ENCODE measurements around the gene ADCY9.
"Not testable (repeated sequence)": the region's sequence is repeated elsewhere in the genome, so short reads cannot be mapped to it uniquely, and the experiment has no call there.

The ADCY9 gene

GRCh38 chr16:4092547-4093265 lies 23.5 kb downstream of the ADCY9 start:
- DNase-seq, result no peak

GRCh38 chr16:4091240-4092012 lies 24.8 kb downstream of the ADCY9 start:
- DNase-seq, result no peak

- DNase-seq, result no peak
Observed at GRCh38 chr16:4090351-4090851, 25.8 kb downstream of the ADCY9 start.

GRCh38 chr16:4089811-4090301 lies 26.4 kb downstream of the ADCY9 start:
- DNase-seq, result no peak

GRCh38 chr16:4089251-4089810 lies 26.9 kb downstream of the ADCY9 start:
- no peak for DNase-seq

GRCh38 chr16:4087990-4088577 lies 28.2 kb downstream of the ADCY9 start:
- no peak for DNase-seq

GRCh38 chr16:4087099-4087885 lies 28.9 kb downstream of the ADCY9 start:
- DNase-seq, result no peak

GRCh38 chr16:4086153-4086552 lies 30.1 kb downstream of the ADCY9 start:
- DNase-seq, result no peak

GRCh38 chr16:4085405-4085970 lies 30.8 kb downstream of the ADCY9 start:
- DNase-seq, result no peak

- no peak for DNase-seq
Observed at GRCh38 chr16:4083347-4083870, 32.8 kb downstream of the ADCY9 start.

GRCh38 chr16:4082474-4083044 lies 33.7 kb downstream of the ADCY9 start:
- DNase-seq, result no peak

- DNase-seq, result no peak
Observed at GRCh38 chr16:4081521-4082021, 34.7 kb downstream of the ADCY9 start.

GRCh38 chr16:4081047-4081446 lies 35.2 kb downstream of the ADCY9 start:
- DNase-seq, result no peak

- no peak for DNase-seq
Observed at GRCh38 chr16:4077174-4077649, 39.0 kb downstream of the ADCY9 start.

- no peak for DNase-seq
Observed at GRCh38 chr16:4075534-4075933, 40.7 kb downstream of the ADCY9 start.

- DNase-seq, result not testable (repeated sequence)
Observed at GRCh38 chr16:4073150-4073549, 43.1 kb downstream of the ADCY9 start.

- DNase-seq, result no peak
Observed at GRCh38 chr16:4071686-4072561, 44.3 kb downstream of the ADCY9 start.

- DNase-seq, result no peak
Observed at GRCh38 chr16:4070936-4071335, 45.3 kb downstream of the ADCY9 start.

GRCh38 chr16:4067262-4068001 lies 48.8 kb downstream of the ADCY9 start:
- no peak for DNase-seq
